OCI-LY1 (cell line): ENCODE measurements around the gene TIMMDC1.

Source experiments
- H2AFZ ChIP-seq: fragments of 200-600 bp; sonication (generic), shearing (Covaris generic); 2 replicates; pipeline ENCODE4 v1.6.0; 2014; ENCODE audit warnings: antibody characterized with exemption, mild to moderate bottlenecking, low read length
- H3F3A ChIP-seq: fragments of 200-600 bp; sonication (generic), shearing (Covaris generic); 2 replicates; pipeline ENCODE4 v1.6.0; 2014; ENCODE audit warnings: mild to moderate bottlenecking, antibody characterized with exemption, low read length, moderate library complexity; ENCODE audit not compliant: insufficient read depth
- H3K27ac ChIP-seq: fragments of 200-600 bp; sonication (generic); 2 replicates; pipeline ENCODE4 v1.5.1; 2014; ENCODE audit warnings: low read length, mixed run types, mild to moderate bottlenecking, low read depth; ENCODE audit not compliant: poor library complexity, severe bottlenecking
- H3K27me3 ChIP-seq: fragments of 200-600 bp; sonication (generic); 2 replicates; pipeline ENCODE4 v1.6.0; 2014; ENCODE audit warnings: antibody characterized with exemption, mild to moderate bottlenecking, low read length, moderate library complexity; ENCODE audit not compliant: insufficient read depth
- H3K36me3 ChIP-seq: fragments of 200-600 bp; sonication (generic); 2 replicates; pipeline ENCODE4 v1.6.1; 2014; ENCODE audit warnings: mild to moderate bottlenecking, antibody characterized with exemption, low read length, moderate library complexity, mixed read lengths; ENCODE audit not compliant: insufficient read depth
- H3K4me1 ChIP-seq: fragments of 200-600 bp; sonication (generic); 2 replicates; pipeline ENCODE4 v1.5.1; 2014; ENCODE audit warnings: mild to moderate bottlenecking, low read length, moderate library complexity; ENCODE audit not compliant: insufficient read depth, severe bottlenecking
- H3K4me2 ChIP-seq: fragments of 200-600 bp; sonication (generic), shearing (Covaris generic); 2 replicates; pipeline ENCODE4 v1.6.1; 2014; ENCODE audit warnings: low read length
- H3K4me3 ChIP-seq: fragments of 200-600 bp; sonication (generic); 2 replicates; pipeline ENCODE4 v1.5.1; 2014; ENCODE audit warnings: low read length, low read depth, mild to moderate bottlenecking, mixed read lengths; ENCODE audit not compliant: poor library complexity, severe bottlenecking
- H3K79me2 ChIP-seq: fragments of 200-600 bp; shearing (Covaris generic); 2 replicates; pipeline ENCODE4 v1.6.1; 2016; ENCODE audit warnings: mixed run types, low read length, mixed read lengths; ENCODE audit not compliant: insufficient read depth
- H3K9ac ChIP-seq: fragments of 200-600 bp; sonication (generic), shearing (Covaris generic); 2 replicates; pipeline ENCODE4 v1.6.1; 2014; ENCODE audit warnings: mild to moderate bottlenecking, low read length, mixed read lengths
- H3K9me2 ChIP-seq: fragments of 200-600 bp; sonication (generic), shearing (Covaris generic); 2 replicates; pipeline ENCODE4 v1.6.1; 2014; ENCODE audit warnings: low read depth, mild to moderate bottlenecking, low read length, mixed read lengths
- H3K9me3 ChIP-seq: fragments of 200-600 bp; shearing (Covaris generic); 2 replicates; pipeline ENCODE4 v1.6.1; 2014; ENCODE audit warnings: low read length, mixed read lengths
- H4K20me1 ChIP-seq: fragments of 200-600 bp; sonication (generic), shearing (Covaris generic); 2 replicates; pipeline ENCODE4 v1.6.0; 2016; ENCODE audit warnings: mild to moderate bottlenecking, low read length; ENCODE audit not compliant: insufficient read depth
- EZH2 ChIP-seq: fragments of 200-600 bp; sonication (generic), shearing (Covaris generic); IDR thresholded peaks from 2 replicates; pipeline ENCODE4 v1.8.0; 2017; ENCODE audit warnings: borderline replicate concordance, mixed run types, mild to moderate bottlenecking, antibody characterized with exemption, low read length, moderate library complexity, mixed read lengths
- TF ChIP-seq, protein P1 (sequence below): fragments of 200-600 bp; sonication (generic), shearing (Covaris generic); IDR thresholded peaks from 2 replicates; pipeline ENCODE4 v1.5.1; 2017; ENCODE audit warnings: mild to moderate bottlenecking, antibody characterized with exemption, low read length, moderate library complexity, mixed read lengths

TIMMDC1 gene

DNA sequence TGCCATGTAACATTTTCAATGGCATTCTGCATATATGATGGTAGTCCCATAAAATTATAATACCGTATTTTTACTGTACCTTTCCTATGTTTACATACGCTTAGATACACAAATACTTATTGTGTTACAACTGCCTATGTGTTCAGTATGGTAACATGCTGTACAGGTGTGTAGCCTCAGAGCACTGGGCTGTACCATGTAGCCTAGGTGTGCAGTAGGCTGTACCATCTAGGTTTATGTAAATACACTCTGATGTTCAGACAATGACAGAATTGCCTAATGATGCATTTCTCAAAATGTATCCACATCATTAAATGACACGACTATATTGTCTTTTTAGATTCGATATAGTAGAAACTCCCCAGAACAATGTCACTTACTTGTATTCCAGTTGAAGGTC is 38.4 kb downstream of the TIMMDC1 start:
- TF ChIP-seq, protein P1, sequence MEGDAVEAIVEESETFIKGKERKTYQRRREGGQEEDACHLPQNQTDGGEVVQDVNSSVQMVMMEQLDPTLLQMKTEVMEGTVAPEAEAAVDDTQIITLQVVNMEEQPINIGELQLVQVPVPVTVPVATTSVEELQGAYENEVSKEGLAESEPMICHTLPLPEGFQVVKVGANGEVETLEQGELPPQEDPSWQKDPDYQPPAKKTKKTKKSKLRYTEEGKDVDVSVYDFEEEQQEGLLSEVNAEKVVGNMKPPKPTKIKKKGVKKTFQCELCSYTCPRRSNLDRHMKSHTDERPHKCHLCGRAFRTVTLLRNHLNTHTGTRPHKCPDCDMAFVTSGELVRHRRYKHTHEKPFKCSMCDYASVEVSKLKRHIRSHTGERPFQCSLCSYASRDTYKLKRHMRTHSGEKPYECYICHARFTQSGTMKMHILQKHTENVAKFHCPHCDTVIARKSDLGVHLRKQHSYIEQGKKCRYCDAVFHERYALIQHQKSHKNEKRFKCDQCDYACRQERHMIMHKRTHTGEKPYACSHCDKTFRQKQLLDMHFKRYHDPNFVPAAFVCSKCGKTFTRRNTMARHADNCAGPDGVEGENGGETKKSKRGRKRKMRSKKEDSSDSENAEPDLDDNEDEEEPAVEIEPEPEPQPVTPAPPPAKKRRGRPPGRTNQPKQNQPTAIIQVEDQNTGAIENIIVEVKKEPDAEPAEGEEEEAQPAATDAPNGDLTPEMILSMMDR, result no peak
- TF ChIP-seq EZH2, result no peak
- Histone ChIP-seq H3K4me1 (peaks cover 14% of the 10 kb centered on the region), H3K36me3 (no peaks in the 10 kb centered on the region), H3F3A (no peaks in the 10 kb centered on the region), H3K4me3 (no peak overlapping the region), H3K27ac (no peak overlapping the region), H3K27me3 (no peaks in the 10 kb centered on the region), H2AFZ (no peak overlapping the region), H3K4me2 (no peak overlapping the region), H3K9ac (no peak overlapping the region), H3K9me2 (no peaks in the 10 kb centered on the region), H3K9me3 (no peaks in the 10 kb centered on the region), H3K79me2 (no peaks in the 10 kb centered on the region), H4K20me1 (no peaks in the 10 kb centered on the region)

DNA sequence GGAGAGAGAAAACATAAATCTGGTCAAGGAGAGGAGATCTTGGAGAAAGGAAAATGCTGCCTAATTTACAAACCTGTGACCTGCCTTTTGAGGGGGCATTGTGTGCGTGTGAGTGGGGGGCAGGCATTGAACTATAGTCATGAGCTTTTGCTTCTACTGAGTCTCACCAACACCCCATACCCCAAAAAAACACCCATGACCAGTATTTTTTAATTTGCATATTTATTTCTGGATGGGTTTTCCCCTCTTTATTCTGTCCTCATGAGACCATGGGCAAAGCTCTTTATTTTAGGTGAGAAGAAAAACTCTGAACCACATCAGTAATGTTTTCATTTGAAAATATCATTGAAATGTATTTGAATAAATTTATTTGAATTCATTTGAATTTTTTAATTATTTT is 40.4 kb downstream of the TIMMDC1 start:
- Histone ChIP-seq H3K4me1 (peaks cover 14% of the 10 kb centered on the region), H3K9ac (no peak overlapping the region), H3K9me2 (no peaks in the 10 kb centered on the region), H3K9me3 (no peaks in the 10 kb centered on the region), H3K36me3 (no peaks in the 10 kb centered on the region), H3K4me3 (no peak overlapping the region), H3K4me2 (no peak overlapping the region), H4K20me1 (no peaks in the 10 kb centered on the region), H3K27me3 (no peaks in the 10 kb centered on the region), H3F3A (no peaks in the 10 kb centered on the region), H3K27ac (peak overlapping the region; percentile 12), H2AFZ (no peak overlapping the region), H3K79me2 (no peaks in the 10 kb centered on the region)
- no peak for TF ChIP-seq EZH2
- TF ChIP-seq, protein P1, result no peak

DNA sequence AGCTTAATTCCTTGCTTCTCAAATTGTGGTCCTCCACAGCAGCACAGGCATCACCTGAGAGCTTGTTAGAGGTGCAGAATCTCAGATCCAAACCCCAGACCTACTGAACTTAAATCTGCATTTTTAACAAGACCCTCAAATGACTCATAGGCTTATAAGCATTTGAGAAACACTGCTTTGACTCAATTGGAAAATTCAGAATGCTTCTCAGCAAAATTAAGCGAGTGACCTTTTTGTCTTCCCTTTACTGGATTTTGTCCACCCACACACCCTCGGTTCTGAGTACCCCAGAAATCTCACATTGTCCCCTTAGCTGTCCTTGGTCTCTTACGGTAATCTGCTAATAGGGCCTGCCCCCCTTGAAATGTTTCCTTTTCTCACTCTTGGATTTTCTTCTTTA is 43.2 kb downstream of the TIMMDC1 start:
- Histone ChIP-seq H3K79me2 (no peaks in the 10 kb centered on the region), H4K20me1 (no peaks in the 10 kb centered on the region), H3K4me2 (no peak overlapping the region), H3K4me1 (peaks cover 14% of the 10 kb centered on the region), H3K9me2 (no peaks in the 10 kb centered on the region), H2AFZ (no peak overlapping the region), H3K4me3 (no peak overlapping the region), H3K27ac (no peak overlapping the region), H3K27me3 (no peaks in the 10 kb centered on the region), H3K9me3 (no peaks in the 10 kb centered on the region), H3K36me3 (no peaks in the 10 kb centered on the region), H3K9ac (no peak overlapping the region), H3F3A (no peaks in the 10 kb centered on the region)
- TF ChIP-seq, protein P1, result no peak
- TF ChIP-seq EZH2, result no peak
